ENCODE measurements around the gene FAM47E. TPM values are rescaled to one million over a fixed set of nuclear protein-coding genes. Genes with fewer than 3 reads are reported as not detected.
"Not testable (repeated sequence)": the region's sequence is repeated elsewhere in the genome, so short reads cannot be mapped to it uniquely, and the experiment has no call there.

Gene FAM47E
- total RNA-seq, 1 donor from 2014 or later = 2.9 TPM

DNA sequence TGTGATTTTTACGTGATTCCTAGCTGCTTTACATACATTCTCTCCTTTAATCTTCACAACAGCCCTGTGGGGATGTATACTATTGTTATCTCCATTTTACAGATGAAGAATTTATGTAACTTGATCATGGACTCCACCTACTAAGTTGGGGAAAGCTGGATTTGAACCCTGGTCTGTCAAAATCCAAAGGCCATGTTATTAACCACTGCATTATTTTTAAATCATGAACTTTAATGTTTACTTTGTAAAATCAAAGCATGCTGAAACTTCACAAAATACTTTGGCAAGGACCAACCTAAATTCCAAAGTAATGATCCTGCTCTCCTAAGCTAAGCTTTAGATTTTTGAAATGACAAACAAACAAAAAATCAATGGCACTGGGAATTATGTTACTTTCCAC, 26.1 kb downstream of the FAM47E start:
- no peaks in the 10 kb centered on the region for H3K27me3 Mint-ChIP-seq (ENCODE audit: unreplicated experiment)
- H3K4me3 Mint-ChIP-seq (ENCODE audit: unreplicated experiment) = no peak overlapping the region
- no peak overlapping the region for H3K27ac Mint-ChIP-seq (ENCODE audit: unreplicated experiment)
- TF ChIP-seq CTCF (IDR thresholded peaks at IDR 0.05; ENCODE audit: partially characterized antibody, unreplicated experiment) = no peak
- H3K9me3 Mint-ChIP-seq (ENCODE audit: unreplicated experiment) = peaks cover 2% of the 10 kb centered on the region
- no peak for DNase-seq
- no peaks in the 10 kb centered on the region for H3K36me3 Mint-ChIP-seq (ENCODE audit: unreplicated experiment)
- H3K4me1 Mint-ChIP-seq (ENCODE audit: low read depth, unreplicated experiment) = no peaks in the 10 kb centered on the region

DNA sequence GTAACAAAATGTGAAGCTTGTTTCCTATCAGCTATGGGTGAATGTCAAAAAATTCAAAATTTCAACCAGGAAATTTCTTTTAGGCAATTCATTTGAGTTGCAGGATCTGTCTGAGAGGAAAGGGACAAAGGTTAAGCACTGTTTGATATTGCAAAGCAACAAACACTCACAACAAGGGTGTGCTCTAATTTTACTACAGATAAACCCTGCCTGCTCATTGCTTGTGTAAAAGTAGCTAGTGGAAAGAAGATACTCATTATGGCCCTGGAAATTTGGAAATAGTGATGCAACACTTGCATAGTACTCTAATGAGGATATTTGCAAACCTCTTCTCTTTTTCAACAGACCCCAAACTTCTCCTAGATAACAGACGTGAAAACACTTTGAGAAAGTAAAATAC, 27.1 kb downstream of the FAM47E start:
- no peaks in the 10 kb centered on the region for H3K4me1 Mint-ChIP-seq (ENCODE audit: low read depth, unreplicated experiment)
- no peak for TF ChIP-seq CTCF (IDR thresholded peaks at IDR 0.05; ENCODE audit: partially characterized antibody, unreplicated experiment)
- no peak overlapping the region for H3K27ac Mint-ChIP-seq (ENCODE audit: unreplicated experiment)
- no peak overlapping the region for H3K4me3 Mint-ChIP-seq (ENCODE audit: unreplicated experiment)
- DNase-seq = no peak
- peaks cover 2% of the 10 kb centered on the region for H3K9me3 Mint-ChIP-seq (ENCODE audit: unreplicated experiment)
- no peaks in the 10 kb centered on the region for H3K36me3 Mint-ChIP-seq (ENCODE audit: unreplicated experiment)
- no peaks in the 10 kb centered on the region for H3K27me3 Mint-ChIP-seq (ENCODE audit: unreplicated experiment)

- no peak for DNase-seq
- TF ChIP-seq CTCF (IDR thresholded peaks at IDR 0.05; ENCODE audit: partially characterized antibody, unreplicated experiment) = no peak
- Mint-ChIP-seq H3K9me3 (ENCODE audit: unreplicated experiment) (peaks cover 2% of the 10 kb centered on the region), H3K36me3 (ENCODE audit: unreplicated experiment) (no peaks in the 10 kb centered on the region), H3K4me1 (ENCODE audit: low read depth, unreplicated experiment) (no peaks in the 10 kb centered on the region), H3K27ac (ENCODE audit: unreplicated experiment) (no peak overlapping the region), H3K4me3 (ENCODE audit: unreplicated experiment) (no peak overlapping the region), H3K27me3 (ENCODE audit: unreplicated experiment) (peaks cover 2% of the 10 kb centered on the region)
Observed at GRCh38 chr4:76279462-76279861, 27.9 kb downstream of the FAM47E start.

- DNase-seq = no peak
- Mint-ChIP-seq H3K4me1 (ENCODE audit: low read depth, unreplicated experiment) (no peaks in the 10 kb centered on the region), H3K9me3 (ENCODE audit: unreplicated experiment) (peaks cover 2% of the 10 kb centered on the region), H3K4me3 (ENCODE audit: unreplicated experiment) (no peak overlapping the region), H3K27me3 (ENCODE audit: unreplicated experiment) (peaks cover 2% of the 10 kb centered on the region), H3K27ac (ENCODE audit: unreplicated experiment) (no peak overlapping the region), H3K36me3 (ENCODE audit: unreplicated experiment) (no peaks in the 10 kb centered on the region)
- TF ChIP-seq CTCF (IDR thresholded peaks at IDR 0.05; ENCODE audit: partially characterized antibody, unreplicated experiment) = no peak
Observed at GRCh38 chr4:76280488-76281441, 29.2 kb downstream of the FAM47E start.

DNA sequence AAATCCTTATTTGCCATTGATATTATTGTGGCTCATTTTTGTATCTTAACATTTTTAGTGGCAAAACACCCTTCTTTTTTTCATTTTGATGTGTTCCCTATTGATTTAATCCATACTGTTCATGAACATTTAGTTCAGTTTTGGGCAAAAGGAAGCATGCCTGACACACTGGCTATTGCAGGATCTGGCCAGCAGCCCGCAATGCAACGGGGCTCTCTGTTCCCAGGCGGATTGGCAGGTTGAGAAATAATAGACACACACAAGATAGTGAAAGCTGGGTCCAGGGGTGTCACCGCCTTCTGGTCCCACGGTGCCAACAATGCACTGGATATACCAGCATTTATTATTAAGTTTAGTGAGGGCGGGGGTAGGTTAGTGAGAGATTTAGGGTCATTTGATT, 30.1 kb downstream of the FAM47E start:
- H3K4me3 Mint-ChIP-seq (ENCODE audit: unreplicated experiment); DNase-seq; H3K9me3 Mint-ChIP-seq (ENCODE audit: unreplicated experiment); H3K36me3 Mint-ChIP-seq (ENCODE audit: unreplicated experiment); H3K27me3 Mint-ChIP-seq (ENCODE audit: unreplicated experiment); H3K4me1 Mint-ChIP-seq (ENCODE audit: low read depth, unreplicated experiment): not testable (repeated sequence)
- peak overlapping the region; percentile 0 for H3K27ac Mint-ChIP-seq (ENCODE audit: unreplicated experiment)

All from glutamatergic neuron (in vitro differentiated cells).